Chondrocyte (in vitro differentiated cells): ENCODE measurements around the gene GPSM3. TPM values are rescaled to one million over a fixed set of nuclear protein-coding genes. Genes with fewer than 3 reads are reported as not detected.

Experiments
- DNase-seq: peaks from one replicate; pipeline ENCODE4 v3.0.0; 2021; ENCODE audit warnings: mixed read lengths, low spot score
- H3K27ac Mint-ChIP-seq: one replicate; pipeline ENCODE4 v1.8.0; 2021; ENCODE audit warnings: mild to moderate bottlenecking, moderate library complexity, mixed read lengths; ENCODE audit not compliant: unreplicated experiment
- H3K27me3 Mint-ChIP-seq: 2 replicates; pipeline ENCODE4 v1.8.0; 2021; ENCODE audit warnings: low read depth, mixed read lengths
- H3K36me3 Mint-ChIP-seq: 2 replicates; pipeline ENCODE4 v1.8.0; 2021; ENCODE audit warnings: low read depth, mixed read lengths
- H3K4me1 Mint-ChIP-seq: 2 replicates; pipeline ENCODE4 v1.8.0; 2021; ENCODE audit warnings: low read depth, mild to moderate bottlenecking, mixed read lengths
- H3K4me3 Mint-ChIP-seq: one replicate; pipeline ENCODE4 v1.8.0; 2021; ENCODE audit warnings: mild to moderate bottlenecking, moderate library complexity, mixed read lengths; ENCODE audit not compliant: unreplicated experiment
- H3K9me3 Mint-ChIP-seq: 2 replicates; pipeline ENCODE4 v1.8.0; 2021; ENCODE audit warnings: low read depth, mixed read lengths
- total RNA-seq: library from RNA; stranded (reverse); gene quantifications from 3 replicates; pipeline ENCODE4 v1.2.1, GENCODE V29; 2021
- TF ChIP-seq, protein P1 (sequence below): fragments of 200-600 bp; sonication (generic); IDR thresholded peaks from 2 replicates; pipeline ENCODE4 v1.5.0; 2021; ENCODE audit warnings: antibody characterized with exemption, mild to moderate bottlenecking, moderate library complexity

GPSM3 gene
- total RNA-seq, 1 donor from 2014 or later, result 5.6 TPM

DNA sequence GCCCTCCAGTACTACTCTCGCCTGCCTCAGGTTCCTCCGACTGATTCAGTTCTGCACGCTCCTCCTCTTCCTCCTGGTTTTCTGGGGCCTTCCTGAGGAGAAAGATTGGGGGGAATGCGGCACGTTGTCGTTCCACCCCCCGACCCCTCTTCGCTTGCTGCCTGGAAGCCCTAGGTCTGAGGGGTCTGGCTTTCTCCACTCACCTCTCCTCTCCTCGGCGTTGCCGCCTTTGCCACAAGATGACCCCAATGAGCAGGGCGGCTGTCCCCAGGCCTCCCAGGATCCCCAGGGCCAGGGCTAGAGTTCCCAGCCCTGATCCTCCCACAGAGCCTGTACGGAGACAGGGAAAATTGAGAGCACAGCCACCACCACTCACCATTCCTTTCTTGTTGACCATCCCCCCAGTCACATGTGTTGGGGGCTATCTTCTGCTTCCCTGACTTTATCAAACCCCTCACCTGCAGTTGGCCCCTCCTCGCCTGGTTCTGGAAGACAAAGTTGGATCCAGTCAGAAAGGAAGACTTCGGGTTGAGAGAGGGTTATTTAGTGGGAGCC is 11.2 kb downstream of the GPSM3 start:
- peaks cover 12% of the 10 kb centered on the region for H3K36me3 Mint-ChIP-seq
- peak overlapping the region; percentile 57 for H3K27ac Mint-ChIP-seq
- no peak overlapping the region for H3K4me3 Mint-ChIP-seq
- H3K27me3 Mint-ChIP-seq, result no peaks in the 10 kb centered on the region
- no peaks in the 10 kb centered on the region for H3K9me3 Mint-ChIP-seq
- peaks cover 43% of the 10 kb centered on the region for H3K4me1 Mint-ChIP-seq
- peak; percentile 66 for DNase-seq
- TF ChIP-seq, protein P1, sequence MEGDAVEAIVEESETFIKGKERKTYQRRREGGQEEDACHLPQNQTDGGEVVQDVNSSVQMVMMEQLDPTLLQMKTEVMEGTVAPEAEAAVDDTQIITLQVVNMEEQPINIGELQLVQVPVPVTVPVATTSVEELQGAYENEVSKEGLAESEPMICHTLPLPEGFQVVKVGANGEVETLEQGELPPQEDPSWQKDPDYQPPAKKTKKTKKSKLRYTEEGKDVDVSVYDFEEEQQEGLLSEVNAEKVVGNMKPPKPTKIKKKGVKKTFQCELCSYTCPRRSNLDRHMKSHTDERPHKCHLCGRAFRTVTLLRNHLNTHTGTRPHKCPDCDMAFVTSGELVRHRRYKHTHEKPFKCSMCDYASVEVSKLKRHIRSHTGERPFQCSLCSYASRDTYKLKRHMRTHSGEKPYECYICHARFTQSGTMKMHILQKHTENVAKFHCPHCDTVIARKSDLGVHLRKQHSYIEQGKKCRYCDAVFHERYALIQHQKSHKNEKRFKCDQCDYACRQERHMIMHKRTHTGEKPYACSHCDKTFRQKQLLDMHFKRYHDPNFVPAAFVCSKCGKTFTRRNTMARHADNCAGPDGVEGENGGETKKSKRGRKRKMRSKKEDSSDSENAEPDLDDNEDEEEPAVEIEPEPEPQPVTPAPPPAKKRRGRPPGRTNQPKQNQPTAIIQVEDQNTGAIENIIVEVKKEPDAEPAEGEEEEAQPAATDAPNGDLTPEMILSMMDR, result no peak

DNA sequence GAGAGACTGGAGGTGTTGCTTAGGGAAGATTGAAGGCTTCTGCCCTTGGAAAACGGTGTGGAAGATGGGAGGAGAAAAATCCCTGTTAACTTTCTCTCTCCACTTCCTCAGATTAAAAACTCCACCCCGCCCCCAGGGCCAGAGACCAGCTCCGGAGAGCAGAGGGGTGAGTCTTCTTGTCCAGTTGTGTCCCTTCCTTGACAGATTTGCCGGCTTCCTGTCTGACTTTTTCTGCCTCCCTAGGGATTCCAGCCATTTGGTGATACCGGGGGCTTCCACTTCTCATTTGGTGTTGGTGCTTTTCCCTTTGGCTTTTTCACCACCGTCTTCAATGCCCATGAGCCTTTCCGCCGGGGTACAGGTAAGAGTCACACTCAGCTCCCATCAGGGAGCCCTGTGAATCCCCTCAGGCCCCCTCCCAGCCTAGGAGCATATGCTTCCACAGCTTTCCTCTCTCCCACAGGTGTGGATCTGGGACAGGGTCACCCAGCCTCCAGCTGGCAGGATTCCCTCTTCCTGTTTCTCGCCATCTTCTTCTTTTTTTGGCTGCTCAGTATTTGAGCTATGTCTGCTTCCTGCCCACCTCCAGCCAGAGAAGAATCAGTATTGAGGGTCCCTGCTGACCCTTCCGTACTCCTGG is 12.6 kb downstream of the GPSM3 start:
- TF ChIP-seq, protein P1, result no peak
- H3K27me3 Mint-ChIP-seq, result no peaks in the 10 kb centered on the region
- peaks cover 42% of the 10 kb centered on the region for H3K4me1 Mint-ChIP-seq
- peak; percentile 47 for DNase-seq
- no peaks in the 10 kb centered on the region for H3K9me3 Mint-ChIP-seq
- peaks cover 7% of the 10 kb centered on the region for H3K36me3 Mint-ChIP-seq
- peak overlapping the region; percentile 32 for H3K27ac Mint-ChIP-seq
- H3K4me3 Mint-ChIP-seq, result peak overlapping the region; percentile 81

DNA sequence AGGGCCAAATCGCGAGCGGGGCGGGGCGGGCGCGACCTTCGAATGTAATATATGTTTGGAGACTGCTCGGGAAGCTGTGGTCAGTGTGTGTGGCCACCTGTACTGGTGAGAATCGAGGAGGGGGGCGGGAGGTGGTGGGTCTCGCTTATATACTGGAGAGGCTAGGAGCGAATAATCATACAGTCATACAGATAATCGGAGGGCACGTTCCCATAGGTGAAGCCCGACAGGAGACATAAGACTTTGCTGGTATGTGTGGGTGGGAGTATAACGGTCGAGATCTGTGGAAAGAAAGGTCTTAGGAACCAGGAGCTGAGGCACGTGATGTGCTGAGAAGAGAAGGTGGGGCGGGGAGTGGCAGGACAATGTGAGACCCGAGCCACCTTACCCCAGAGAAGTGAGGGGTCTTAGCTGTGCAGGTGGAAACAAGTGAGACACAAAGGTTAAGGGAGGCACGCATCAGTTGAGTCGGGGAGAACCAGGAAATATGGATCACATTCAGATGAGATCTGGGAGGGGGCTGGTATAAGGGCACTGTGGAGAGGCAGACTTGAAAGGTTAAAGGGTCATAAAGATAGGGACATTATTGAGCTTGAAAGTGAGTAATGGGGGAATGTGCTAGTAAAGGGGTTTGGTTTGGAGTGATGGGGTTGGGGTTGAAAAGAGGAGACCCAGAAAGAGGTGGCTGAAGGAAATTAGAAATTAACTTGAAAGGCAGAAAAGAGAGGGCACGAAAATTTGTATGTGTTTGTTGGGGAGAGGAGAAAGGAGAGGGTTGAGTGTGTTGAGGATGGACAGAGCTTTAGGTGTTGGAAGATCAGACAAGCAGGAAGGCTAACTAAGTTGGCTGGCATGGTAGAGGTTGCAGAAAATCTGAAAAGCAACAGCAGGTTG is 13.6 kb downstream of the GPSM3 start:
- Mint-ChIP-seq H3K4me1 (peaks cover 53% of the 10 kb centered on the region), H3K27me3 (no peaks in the 10 kb centered on the region), H3K36me3 (peaks cover 7% of the 10 kb centered on the region), H3K9me3 (no peaks in the 10 kb centered on the region), H3K4me3 (peak overlapping the region; percentile 81), H3K27ac (peak overlapping the region; percentile 94)
- DNase-seq, result peak; percentile 71
- TF ChIP-seq, protein P1, result no peak

DNA sequence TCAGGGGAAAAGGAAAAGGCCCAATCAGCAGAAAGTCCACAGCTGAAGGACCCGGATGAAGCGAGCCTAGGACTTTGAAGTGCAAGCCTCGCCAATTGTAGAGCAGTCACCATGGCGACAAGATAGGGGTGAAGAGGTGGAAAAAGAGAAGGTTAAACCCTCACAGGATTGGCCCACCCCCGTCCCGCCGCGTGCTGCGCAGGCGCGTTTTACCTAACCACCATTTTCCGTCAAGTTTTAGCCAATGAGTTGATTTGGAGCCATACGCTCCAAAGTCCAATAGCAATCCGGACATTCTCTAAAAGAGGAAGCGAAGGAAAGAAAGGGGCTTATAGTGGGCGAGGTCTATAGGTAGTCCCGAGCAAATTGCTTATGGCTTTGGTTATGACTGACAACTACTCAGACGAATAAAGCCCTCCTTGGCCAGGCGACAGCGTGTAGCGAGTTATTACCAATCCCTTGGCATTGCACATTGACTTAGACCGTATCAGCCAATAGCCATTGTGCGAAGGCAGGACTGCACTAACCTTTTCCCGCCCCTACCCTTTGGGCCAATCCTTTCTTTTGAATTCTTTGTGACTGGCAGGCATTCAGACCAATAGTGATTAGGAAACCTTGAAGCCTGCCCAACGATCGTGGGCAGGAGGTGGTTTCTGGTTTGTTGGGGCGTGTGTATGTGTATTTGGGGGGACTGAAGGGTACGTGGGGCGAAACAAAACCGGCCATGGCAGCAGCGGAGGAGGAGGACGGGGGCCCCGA is 14.5 kb downstream of the GPSM3 start, which contains the start of gene RNF5:
Gene RNF5, plus strand, starts transcription at position 618 of the 759 bp plus-strand sequence. Its CDS starts 107 bp downstream, at position 725.
- H3K27ac Mint-ChIP-seq, result peak within 1 kb of the TSS; percentile 94
- TF ChIP-seq, protein P1, result no peak
- H3K4me1 Mint-ChIP-seq, result peaks cover 61% of the 10 kb centered on the region
- H3K36me3 Mint-ChIP-seq, result peaks cover 7% of the 10 kb centered on the region
- H3K27me3 Mint-ChIP-seq, result no peaks in the 10 kb centered on the region
- H3K4me3 Mint-ChIP-seq, result peak within 1 kb of the TSS; percentile 81
- DNase-seq, result peak; percentile 95
- H3K9me3 Mint-ChIP-seq, result no peaks in the 10 kb centered on the region
